Epithelial cell of proximal tubule (primary cell): ENCODE data around the gene RNF150. TPM values are rescaled to one million over a fixed set of nuclear protein-coding genes. Genes with fewer than 3 reads are reported as not detected.

Source experiments
- DNase-seq: peaks from one replicate; pipeline ENCODE4 v3.0.0-alpha.2; 2011; ENCODE audit warnings: low read depth
- H3K4me3 ChIP-seq: 2 replicates; pipeline ENCODE4 v1.5.1; 2011; ENCODE audit warnings: low read depth, mild to moderate bottlenecking, low read length
- total RNA-seq: library from RNA; depleted of rRNA; stranded (reverse); fragments of >200 nt; gene quantifications from 2 replicates; pipeline ENCODE4 v1.2.3, GENCODE V29; 2015
- TF ChIP-seq, protein P1 (sequence below): conservative IDR thresholded peaks from 2 replicates; pipeline ENCODE4 v1.5.1; 2012; ENCODE audit warnings: low read depth, mild to moderate bottlenecking, low read length

Gene RNF150
- total RNA-seq, 1 donor from 2014 or later, result 0.69 TPM

DNA sequence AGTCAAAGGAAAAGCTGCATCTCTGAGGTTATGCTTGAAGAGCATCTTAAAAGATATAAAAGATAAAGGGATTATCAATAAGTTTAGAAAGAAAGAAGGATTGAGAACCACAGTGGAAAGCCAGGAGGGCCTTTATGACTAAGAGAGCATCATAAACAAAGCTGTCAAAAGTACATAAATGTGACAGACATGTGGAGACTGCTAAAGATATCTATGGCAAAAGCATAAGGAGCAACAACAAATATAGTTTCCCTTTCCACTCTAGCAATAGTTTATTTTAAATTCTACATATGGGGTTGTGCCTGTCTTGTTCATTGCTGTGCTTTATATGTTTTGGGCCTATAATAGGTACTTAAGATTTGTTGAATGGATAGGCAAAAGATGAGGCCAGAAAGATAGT, 97.3 kb downstream of the RNF150 start:
- no peak overlapping the region for H3K4me3 ChIP-seq
- no peak for DNase-seq
- TF ChIP-seq, protein P1, sequence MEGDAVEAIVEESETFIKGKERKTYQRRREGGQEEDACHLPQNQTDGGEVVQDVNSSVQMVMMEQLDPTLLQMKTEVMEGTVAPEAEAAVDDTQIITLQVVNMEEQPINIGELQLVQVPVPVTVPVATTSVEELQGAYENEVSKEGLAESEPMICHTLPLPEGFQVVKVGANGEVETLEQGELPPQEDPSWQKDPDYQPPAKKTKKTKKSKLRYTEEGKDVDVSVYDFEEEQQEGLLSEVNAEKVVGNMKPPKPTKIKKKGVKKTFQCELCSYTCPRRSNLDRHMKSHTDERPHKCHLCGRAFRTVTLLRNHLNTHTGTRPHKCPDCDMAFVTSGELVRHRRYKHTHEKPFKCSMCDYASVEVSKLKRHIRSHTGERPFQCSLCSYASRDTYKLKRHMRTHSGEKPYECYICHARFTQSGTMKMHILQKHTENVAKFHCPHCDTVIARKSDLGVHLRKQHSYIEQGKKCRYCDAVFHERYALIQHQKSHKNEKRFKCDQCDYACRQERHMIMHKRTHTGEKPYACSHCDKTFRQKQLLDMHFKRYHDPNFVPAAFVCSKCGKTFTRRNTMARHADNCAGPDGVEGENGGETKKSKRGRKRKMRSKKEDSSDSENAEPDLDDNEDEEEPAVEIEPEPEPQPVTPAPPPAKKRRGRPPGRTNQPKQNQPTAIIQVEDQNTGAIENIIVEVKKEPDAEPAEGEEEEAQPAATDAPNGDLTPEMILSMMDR, result no peak

DNA sequence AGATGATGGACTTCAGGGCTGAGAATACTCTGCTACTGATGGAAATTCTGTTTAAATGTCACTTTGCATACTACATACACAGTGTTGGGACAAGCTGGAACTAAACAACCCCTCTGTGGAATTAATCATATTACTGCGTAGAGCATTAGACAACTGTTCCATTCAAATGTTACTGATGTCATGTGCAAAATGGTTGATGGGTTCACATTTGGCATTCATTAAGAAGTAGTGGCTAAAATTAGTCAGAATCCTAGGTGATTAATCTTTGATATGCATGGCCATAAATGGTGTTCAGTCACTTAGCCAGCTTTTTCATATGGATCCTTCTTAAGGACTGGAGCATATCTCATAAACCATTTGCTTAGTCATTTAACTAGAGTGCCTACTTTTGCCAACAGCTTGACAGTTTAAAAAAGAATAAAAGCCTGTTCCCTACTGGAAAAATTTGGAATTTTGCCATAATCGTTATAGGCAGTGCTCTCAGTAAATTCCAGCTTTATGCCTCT, 105.2 kb downstream of the RNF150 start:
- TF ChIP-seq, protein P1, result no peak
- no peak for DNase-seq
- no peak overlapping the region for H3K4me3 ChIP-seq

DNA sequence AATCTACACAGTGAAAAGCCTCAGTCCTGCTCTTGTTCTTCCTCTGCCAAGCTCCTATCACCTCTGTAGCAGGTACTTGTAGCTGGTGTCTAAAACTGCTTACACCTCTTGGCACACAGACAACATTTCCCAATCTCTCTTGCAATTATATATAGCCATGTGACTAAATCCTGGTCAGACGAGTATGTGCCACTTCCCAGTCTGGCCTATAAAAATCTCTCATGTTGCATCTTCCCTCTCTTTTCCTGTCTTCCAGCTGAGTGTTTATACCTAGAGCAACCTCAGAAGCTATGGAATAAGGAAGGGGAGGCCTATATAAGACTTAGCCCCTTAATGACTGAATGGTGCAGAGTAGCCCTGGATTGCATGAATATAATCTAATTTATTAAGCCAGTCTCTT, 105.8 kb downstream of the RNF150 start:
- DNase-seq, result no peak
- H3K4me3 ChIP-seq, result no peak overlapping the region
- TF ChIP-seq, protein P1, result no peak

DNA sequence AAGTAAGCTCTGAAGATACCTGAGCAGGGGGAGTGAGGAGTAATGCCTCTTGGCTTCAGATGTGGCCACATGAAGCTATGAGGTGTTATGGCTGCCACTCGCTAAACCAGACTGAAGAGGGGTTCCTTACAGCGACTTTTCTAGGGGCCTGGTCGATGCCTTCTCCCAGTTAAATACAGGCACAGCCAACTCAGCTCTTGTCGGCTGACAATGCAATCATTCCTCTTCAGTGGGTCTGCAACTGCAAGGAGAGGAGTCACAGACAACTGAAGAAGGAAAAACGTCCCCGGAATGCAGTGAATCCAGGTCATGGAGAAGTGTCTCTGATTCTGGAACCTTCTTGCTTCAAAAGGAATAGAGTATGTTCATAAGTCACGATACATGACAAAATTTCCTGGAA, 106.4 kb downstream of the RNF150 start:
- no peak for DNase-seq
- TF ChIP-seq, protein P1, result no peak
- no peak overlapping the region for H3K4me3 ChIP-seq

DNA sequence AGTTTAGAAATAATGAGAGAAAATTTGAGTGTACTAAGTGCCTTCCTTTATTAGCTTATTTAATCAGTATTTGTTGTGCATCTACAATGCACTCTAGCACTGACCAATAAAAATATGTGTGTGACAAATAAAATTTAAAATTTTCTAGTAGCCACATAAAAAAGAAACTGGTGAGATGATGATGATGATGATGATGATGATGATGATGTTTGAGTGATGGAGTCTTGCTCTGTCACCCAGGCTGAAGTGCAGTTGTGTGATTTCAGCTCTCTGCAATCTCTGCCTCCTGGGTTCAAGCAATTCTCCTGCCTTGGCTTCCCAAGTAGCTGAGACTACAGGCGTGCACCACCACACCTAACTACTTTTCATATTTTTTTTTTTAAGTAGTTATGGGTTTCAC, 110.2 kb downstream of the RNF150 start:
- TF ChIP-seq, protein P1, result no peak
- DNase-seq, result no peak
- H3K4me3 ChIP-seq, result no peak overlapping the region

GRCh38 chr4:141022111-141022695, 111.1 kb downstream of the RNF150 start:
- no peak for DNase-seq
- TF ChIP-seq, protein P1, result no peak
- H3K4me3 ChIP-seq, result no peak overlapping the region
